ENCODE measurements around the gene CLCN7.

The CLCN7 gene

DNA sequence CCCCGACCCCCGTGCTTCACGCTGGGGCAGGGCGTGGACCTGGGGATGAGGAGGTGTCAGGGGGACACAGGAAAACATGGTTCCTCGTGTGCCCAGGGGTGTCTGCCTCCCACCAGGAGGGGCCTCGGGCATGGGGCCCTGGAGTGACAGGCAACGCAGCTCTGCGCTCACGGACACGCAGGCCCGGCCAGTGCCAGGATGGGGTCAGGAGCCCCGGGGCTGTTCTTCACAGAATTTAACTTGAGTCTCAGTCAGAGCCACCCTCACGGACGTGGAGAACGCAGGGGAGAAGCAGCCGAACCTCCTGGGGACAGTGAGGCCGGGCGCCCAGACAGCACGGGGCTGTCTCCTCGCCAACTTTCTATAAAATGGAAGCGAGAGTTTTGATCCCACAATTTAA lies 77.0 kb downstream of the CLCN7 start:
- no peak for DNase-seq

GRCh38 chr16:1395444-1396031 lies 79.3 kb downstream of the CLCN7 start:
- no peak for DNase-seq
